GM18526 (cell line): ENCODE results near the gene GABBR1.

ENCODE experiments used
- POLR2A ChIP-seq: IDR thresholded peaks from 3 replicates; pipeline ENCODE4 v1.6.1; 2011; ENCODE audit not compliant: insufficient read length; ENCODE audit errors: extremely low read depth

The GABBR1 gene

GRCh38 chr6:29603930-29604329 lies 29.1 kb downstream of the GABBR1 start:
- TF ChIP-seq POLR2A, result no peak

GRCh38 chr6:29603456-29603855 lies 29.5 kb downstream of the GABBR1 start:
- no peak for TF ChIP-seq POLR2A

DNA sequence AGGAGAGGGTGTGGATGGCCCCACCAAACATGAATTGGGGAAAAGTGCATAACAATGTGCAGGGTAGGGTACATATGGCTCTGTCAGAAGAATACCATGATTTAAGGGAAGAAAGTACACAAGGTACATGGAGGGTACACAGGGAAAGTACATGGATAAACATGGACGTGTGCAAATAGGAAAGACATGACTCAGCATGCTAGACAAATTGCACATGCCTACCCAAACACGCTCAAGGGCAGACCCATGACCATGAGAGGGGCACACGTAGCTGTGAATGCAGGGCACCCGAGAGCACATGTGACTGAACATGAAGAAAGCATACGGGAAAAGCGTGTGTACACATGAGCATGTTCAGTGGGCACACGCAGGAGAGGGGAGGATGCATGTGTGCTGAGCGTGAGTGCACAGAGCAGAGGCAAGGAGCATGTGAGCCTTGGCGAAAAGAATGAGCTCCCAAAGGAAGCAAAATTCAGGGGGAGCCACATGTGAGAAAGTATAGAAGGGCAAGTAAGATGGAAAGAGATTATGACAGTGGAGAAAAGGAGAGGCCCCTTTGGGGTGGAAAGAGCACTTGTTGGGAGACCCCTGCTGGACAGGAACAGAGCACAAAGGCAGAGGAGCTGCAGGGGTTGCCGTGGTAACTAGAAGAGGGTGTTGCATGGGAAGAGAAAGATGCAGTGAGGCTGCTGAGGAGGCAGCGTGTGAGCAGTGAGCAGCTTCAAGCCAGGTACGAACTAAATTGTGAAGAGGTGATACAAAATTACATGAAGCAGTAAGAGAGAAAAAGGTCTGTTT lies 30.2 kb downstream of the GABBR1 start:
- no peak for TF ChIP-seq POLR2A

- no peak for TF ChIP-seq POLR2A
Measured at GRCh38 chr6:29598172-29598747, 34.7 kb downstream of the GABBR1 start.

DNA sequence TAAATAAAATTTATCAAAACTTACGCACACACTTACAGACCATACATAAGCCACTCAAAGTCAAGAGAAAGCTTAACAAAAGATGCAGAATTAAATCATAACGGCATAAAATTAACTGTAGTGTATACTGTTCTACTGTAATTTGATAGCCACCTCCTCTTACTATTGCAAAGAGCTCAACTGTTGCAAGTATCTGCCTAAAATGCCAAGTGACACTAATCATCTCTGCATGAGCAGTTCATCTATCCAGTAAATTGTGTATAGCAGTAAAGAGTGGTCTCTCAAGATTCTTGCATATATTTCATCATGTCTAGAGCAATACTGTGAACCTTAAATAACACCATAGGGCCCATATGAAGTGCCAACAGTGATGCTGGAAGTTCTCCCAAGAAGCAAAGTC lies 35.8 kb downstream of the GABBR1 start:
- TF ChIP-seq POLR2A, result no peak

DNA sequence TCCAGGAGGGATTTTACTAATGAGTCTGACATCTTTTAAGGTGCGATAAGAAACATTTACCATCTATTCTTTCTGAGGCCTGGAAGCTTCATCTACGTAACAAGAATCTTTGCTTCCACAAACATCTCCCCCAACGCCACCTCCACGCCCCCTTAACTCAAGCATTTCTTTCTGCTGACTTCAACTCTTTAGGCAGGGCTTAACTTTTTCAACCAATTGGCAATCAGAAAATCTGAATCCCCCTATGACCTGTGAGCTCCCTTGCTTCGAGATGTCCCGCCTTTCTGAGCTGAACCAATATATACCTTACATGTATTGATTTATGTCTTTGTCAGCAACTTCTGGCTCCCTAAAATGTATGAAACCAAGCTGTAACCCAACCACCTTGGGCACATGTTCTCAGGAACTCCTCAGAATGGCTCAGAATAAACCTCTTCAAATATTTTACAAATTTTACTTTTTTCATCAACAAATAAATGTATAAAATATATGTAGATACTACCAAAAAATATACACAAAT lies 36.5 kb downstream of the GABBR1 start:
- no peak for TF ChIP-seq POLR2A

- no peak for TF ChIP-seq POLR2A
Measured at GRCh38 chr6:29593199-29593855, 39.7 kb downstream of the GABBR1 start.

DNA sequence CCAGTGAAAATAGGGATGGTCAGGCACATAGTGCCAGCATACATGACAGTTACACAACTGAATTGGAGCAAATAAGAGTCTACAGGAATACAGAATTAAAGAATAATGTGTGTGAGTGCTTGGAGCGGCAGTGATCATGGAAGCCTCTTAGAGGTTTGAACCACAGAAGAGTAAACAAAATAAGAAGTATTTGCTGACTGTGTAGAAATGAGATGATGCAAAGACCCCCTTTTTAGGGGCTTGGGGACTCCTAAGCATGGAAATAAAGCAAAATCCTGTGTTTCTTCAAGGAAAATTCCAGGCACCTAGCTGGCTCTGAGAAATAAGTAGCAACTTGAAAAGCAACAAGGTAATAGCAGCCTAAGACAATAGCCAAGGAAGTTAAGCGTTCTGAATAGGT lies 41.3 kb downstream of the GABBR1 start:
- TF ChIP-seq POLR2A, result no peak

GRCh38 chr6:29590218-29590808 lies 42.7 kb downstream of the GABBR1 start:
- no peak for TF ChIP-seq POLR2A

DNA sequence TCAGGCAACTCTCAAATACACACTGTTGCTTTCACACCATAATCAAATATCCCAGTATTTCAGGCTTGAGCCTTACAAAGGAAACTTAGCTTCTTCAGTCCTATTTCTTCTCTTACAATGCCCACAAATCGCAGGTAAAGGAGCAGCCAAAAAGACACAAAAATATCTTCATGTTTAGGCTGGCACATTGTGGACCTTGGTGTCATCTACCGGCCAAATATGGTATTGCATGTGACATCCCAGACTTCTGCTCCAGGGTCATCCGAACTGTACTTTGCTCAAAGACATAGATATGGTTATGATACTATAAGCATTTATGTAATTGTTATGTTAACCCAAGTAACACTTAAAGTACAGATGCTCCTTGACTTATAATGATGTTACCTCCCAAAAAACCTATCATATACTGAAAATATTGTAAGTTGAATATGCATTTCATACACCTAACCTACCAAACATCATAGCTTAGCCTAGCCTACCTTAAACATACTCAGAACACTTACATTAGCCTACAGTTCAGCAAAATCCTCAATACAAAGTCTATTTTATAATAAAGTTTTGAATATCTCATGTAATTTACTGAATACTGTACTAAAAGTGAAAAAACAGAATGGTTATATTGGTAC lies 43.4 kb downstream of the GABBR1 start:
- no peak for TF ChIP-seq POLR2A

DNA sequence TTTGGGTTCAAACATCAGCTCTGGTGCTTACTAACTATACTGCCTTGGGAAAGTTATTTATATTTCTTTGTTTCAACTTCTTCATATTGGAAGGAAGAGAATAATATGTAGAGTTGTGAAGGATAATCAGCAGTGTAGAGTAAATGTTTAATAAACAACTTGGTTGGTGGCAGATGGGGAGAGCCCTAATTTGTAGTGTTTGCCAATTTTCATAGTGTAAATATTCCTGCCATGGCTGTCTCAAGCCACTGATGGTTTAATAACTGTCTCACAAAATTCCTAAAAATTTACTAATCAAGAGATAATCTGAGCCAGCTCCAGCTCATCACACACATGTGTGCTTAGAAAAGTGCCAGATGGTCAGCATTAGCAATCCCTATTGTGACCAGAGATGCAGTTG lies 48.2 kb downstream of the GABBR1 start, which contains the start of gene OR2H2:
TSS of gene OR2H2 (plus strand) at position 301 of the 400 bp plus-strand sequence. CDS start 2,824 bp downstream, outside the sequence.
- TF ChIP-seq POLR2A, result no peak

DNA sequence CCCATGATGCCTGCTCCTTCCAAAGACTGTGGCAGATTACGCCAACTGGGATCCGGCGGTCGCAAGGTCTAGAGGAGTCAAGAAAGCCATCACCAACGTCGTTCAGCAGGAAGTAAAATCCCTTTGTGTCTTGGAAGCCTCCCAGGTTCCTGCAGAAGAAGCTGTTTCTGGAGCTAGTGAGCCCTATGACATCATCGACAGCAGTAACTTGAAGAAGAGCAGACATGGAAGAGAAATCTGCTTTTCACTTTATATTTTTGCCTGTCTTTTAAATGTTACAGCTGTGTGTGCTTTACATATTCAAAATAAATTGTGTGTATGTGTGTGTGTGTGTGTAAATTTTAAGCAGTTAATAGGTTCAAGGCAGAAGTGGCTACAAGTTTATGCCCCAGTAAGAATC lies 55.4 kb downstream of the GABBR1 start:
- no peak for TF ChIP-seq POLR2A

- no peak for TF ChIP-seq POLR2A
Measured at GRCh38 chr6:29576056-29576455, 56.9 kb downstream of the GABBR1 start.

GRCh38 chr6:29567991-29568390 lies 65.0 kb downstream of the GABBR1 start:
- no peak for TF ChIP-seq POLR2A

- no peak for TF ChIP-seq POLR2A
Measured at GRCh38 chr6:29567541-29567940, 65.4 kb downstream of the GABBR1 start.
